Heart left ventricle (tissue), 16 donors: ENCODE data around the gene MED15. TPM values are rescaled to one million over a fixed set of nuclear protein-coding genes. Genes with fewer than 3 reads are reported as not detected.

Source experiments
- ATAC-seq, 4 donors: fragments of 200-7000 bp; cut with Tn5 transposase; one replicate each; pipeline ENCODE4 v1.9.1; 2020 to 2022; ENCODE audit warnings: moderate library complexity in 4 of 4, mild to moderate bottlenecking in 3 of 4, moderate number of reproducible peaks in 1 of 4
- DNase-seq, 5 donors: peaks; one replicate each; pipeline ENCODE4 v3.0.0-alpha.2; 2020
- H3K27ac ChIP-seq, 12 donors: fragments of 200-600 bp; sonication (generic) in 4 of 12; one replicate each; pipeline versions ENCODE4 v1.5.0 to v1.8.0; 2016 to 2022; ENCODE audit warnings: mild to moderate bottlenecking in 2 of 12
- H3K27me3 ChIP-seq, 9 donors: fragments of 200-600 bp; sonication (generic) in 2 of 9; one replicate each; pipeline versions ENCODE4 v1.5.1 to v1.8.0; 2016 to 2022; ENCODE audit warnings: mild to moderate bottlenecking in 3 of 9
- H3K36me3 ChIP-seq, 9 donors: fragments of 200-600 bp; sonication (generic) in 2 of 9; one replicate each; pipeline versions ENCODE4 v1.5.0 to v1.8.0; 2018 to 2022; ENCODE audit warnings: mild to moderate bottlenecking in 2 of 9
- H3K4me1 ChIP-seq, 12 donors: fragments of 200-600 bp; sonication (generic) in 4 of 12; one replicate each; pipeline versions ENCODE4 v1.5.0 to v1.8.0; 2016 to 2022; ENCODE audit warnings: mild to moderate bottlenecking in 3 of 12
- H3K4me3 ChIP-seq, 12 donors: fragments of 200-600 bp; sonication (generic) in 4 of 12; one replicate each; pipeline versions ENCODE4 v1.5.0 to v1.8.0; 2017 to 2022; ENCODE audit warnings: mild to moderate bottlenecking in 9 of 12, moderate library complexity in 4 of 12
- H3K9me3 ChIP-seq, 12 donors: fragments of 200-600 bp; sonication (generic) in 4 of 12; one replicate each; pipeline versions ENCODE4 v1.5.0 to v1.8.0; 2016 to 2022; ENCODE audit warnings: mild to moderate bottlenecking in 1 of 12
- CTCF ChIP-seq, 12 donors: fragments of 200-600 bp; sonication (generic) in 4 of 12; IDR thresholded peaks; one replicate each; pipeline versions ENCODE4 v1.5.0 to v1.8.0; 2018 to 2022; ENCODE audit warnings: antibody characterized with exemption in 12 of 12, mild to moderate bottlenecking in 5 of 12
- POLR2A ChIP-seq, 2 donors: fragments of 450-650 bp; IDR thresholded peaks; one replicate each; pipeline ENCODE4 v1.6.1; 2017; ENCODE audit warnings: antibody characterized with exemption in 2 of 2, mild to moderate bottlenecking in 2 of 2, moderate library complexity in 2 of 2
- WGBS, 4 donors: extraction: QIAGEN DNeasy Blood & Tissue Kit in 2 of 4; methylation state at CpG; one replicate each; pipeline versions ENCODE4 v1.1.5 to v1.1.7; 2013 to 2018; 5-methylcytosine and 5-hydroxymethylcytosine counted together
- intact Hi-C, 10 donors: fragments of 100-400 bp; cut with DNase I; formaldehyde crosslinking; loops; one replicate each; pipeline versions ENCODE4 v1.11.1 to v1.14.2; 2022
- polyA plus RNA-seq, 2 donors: library from polyadenylated mRNA; stranded (reverse); fragments of 200-250 nt; gene quantifications; one replicate each; pipeline ENCODE4 v1.2.3, GENCODE V29; 2013
- total RNA-seq, 9 donors: library from RNA; depleted of rRNA in 2 of 9; stranded (reverse); fragments of >200 nt in 2 of 9; fragmentation: NEBNext Ultra II Directional in 3 of 9; extraction: Animal tissue kit (Norgen Biotek cat#: 25700) in 3 of 9; gene quantifications; one replicate each; pipeline versions ENCODE4 v1.1.0 to v1.2.4, GENCODE V29; 2016 to 2023
- donor health status: ischemic (EF 13 %, LVEDD 7.1; RV severe dilation, severe dysfunction).
- donor health status: healthy with polysubstance abuse.
- donor health status: DM: no; HTN: yes; CAD: no.
- donor health status: DM: no; HTN: no; CAD: no.
- donor health status: ischemic (EF 25% LVEDD 6.9; RV normal size, moderate dysfunction).
- donor health status: ischemic (EF 25% LVEDD 5.7; RV mildly dilated, moderate dysfunction).
- donor health status: healthy.
- donor health status: DM: yes; HTN: yes; CAD: no.
- donor health status: ischemic (EF 35%, LVEDD 5.7; RV mildly dilated, moderate dysfunction).
- donor health status: nonischemic (EF 11% LVEDD 7.7; RV severe dilation, severe dysfunction).
- donor health status: DM: yes; HTN: yes; CAD: no.
- donor health status: PGD.
- donor health status: ischemic (EF 29% LVEDD 5.4; RV normal size, mild dysfunction).
- donor health status: nonischemic (EF 23%, LVEDD 6.1; RV moderate dilation, normal function).

MED15 gene
- total and polyA plus RNA-seq, 11 donors = 27.9 to 78.3 (median 43.0) TPM

- Histone ChIP-seq H3K27me3 (peaks cover 0 to 8% (median 0%) of the 10 kb centered on the region in 9 donors), H3K27ac (no peak overlapping the region), H3K4me3 (no peak overlapping the region), H3K9me3 (no peaks in the 10 kb centered on the region), H3K4me1 (no peaks in the 10 kb centered on the region), H3K36me3 (no peaks in the 10 kb centered on the region)
- no peak for TF ChIP-seq CTCF (IDR thresholded peaks at IDR 0.05)
- no peak for TF ChIP-seq POLR2A (IDR thresholded peaks at IDR 0.05)
- DNase-seq (no peak), ATAC-seq (no peak)
- intact Hi-C loops = loop anchor here in 1 of 10 donors (10.0 kb wide), 1 partner anchor 62 kb away; no protein-coding TSS in a partner anchor
- WGBS, 4 donors = 47 to 69% (median 65%) methylated on average over 4 of the region's 4 CpGs
Observed at GRCh38 chr22:20632518-20632917, 125.1 kb downstream of the MED15 start.

- ATAC-seq (no peak), DNase-seq (no peak)
- peaks cover 0 to 2% (median 0%) of the 10 kb centered on the region in 12 donors for H3K9me3 ChIP-seq
- TF ChIP-seq CTCF (IDR thresholded peaks at IDR 0.05) = no peak
- no peak for TF ChIP-seq POLR2A (IDR thresholded peaks at IDR 0.05)
- no peak overlapping the region for H3K27ac ChIP-seq
- no peaks in the 10 kb centered on the region for H3K4me1 ChIP-seq
- 79 to 94% (median 85%) methylated on average over 8 to 9 of the region's 9 CpGs for WGBS, 4 donors
- H3K36me3 ChIP-seq = no peaks in the 10 kb centered on the region
- intact Hi-C loops = loop anchor here in 1 of 10 donors (10.0 kb wide), 1 partner anchor 60 kb away; no protein-coding TSS in a partner anchor
- H3K27me3 ChIP-seq = peaks cover 0 to 17% (median 4%) of the 10 kb centered on the region in 9 donors
- no peak overlapping the region for H3K4me3 ChIP-seq
Observed at GRCh38 chr22:20634560-20635226, 127.3 kb downstream of the MED15 start.

- TF ChIP-seq POLR2A (IDR thresholded peaks at IDR 0.05) (no peak), CTCF (IDR thresholded peaks at IDR 0.05) (no peak)
- ATAC-seq (no peak), DNase-seq (no peak)
- Histone ChIP-seq H3K9me3 (peaks cover 0 to 6% (median 0%) of the 10 kb centered on the region in 12 donors), H3K27me3 (peaks cover 0 to 22% (median 4%) of the 10 kb centered on the region in 9 donors), H3K27ac (no peak overlapping the region), H3K4me1 (no peaks in the 10 kb centered on the region), H3K4me3 (no peak overlapping the region), H3K36me3 (no peaks in the 10 kb centered on the region)
- 73 to 92% (median 83%) methylated on average over 2 to 6 of the region's 6 CpGs for WGBS, 4 donors
- intact Hi-C loops = loop anchor here in 1 of 10 donors (10.0 kb wide), 1 partner anchor 60 kb away; no protein-coding TSS in a partner anchor
Observed at GRCh38 chr22:20635227-20635591, 127.8 kb downstream of the MED15 start.

- Histone ChIP-seq H3K27ac (no peak overlapping the region), H3K27me3 (peaks cover 0 to 26% (median 4%) of the 10 kb centered on the region in 9 donors), H3K4me1 (no peaks in the 10 kb centered on the region), H3K36me3 (no peaks in the 10 kb centered on the region), H3K9me3 (peaks cover 0 to 7% (median 0%) of the 10 kb centered on the region in 12 donors), H3K4me3 (no peak overlapping the region)
- ATAC-seq (no peak), DNase-seq (no peak)
- WGBS, 4 donors = 81 to 87% (median 85%) methylated on average over 14 to 16 of the region's 16 CpGs
- TF ChIP-seq CTCF (IDR thresholded peaks at IDR 0.05) (no peak), POLR2A (IDR thresholded peaks at IDR 0.05) (no peak)
- intact Hi-C loops = loop anchor here in 1 of 10 donors (10.0 kb wide), 1 partner anchor 59 kb away; no protein-coding TSS in a partner anchor
Observed at GRCh38 chr22:20636075-20636812, 128.8 kb downstream of the MED15 start.
